Skin of body (tissue), 2 donors: ENCODE measurements around the gene RBM11. TPM values are rescaled to one million over a fixed set of nuclear protein-coding genes. Genes with fewer than 3 reads are reported as not detected.
A peak's percentile ranks its signal among the peaks of the same experiment; 100 is the strongest.
"Not testable (repeated sequence)": the region's sequence is repeated elsewhere in the genome, so short reads cannot be mapped to it uniquely, and the experiment has no call there.

ENCODE experiments used
- DNase-seq: peaks from one replicate; lab custom pipeline; 2025; lab: John Stamatoyannopoulos, UW
- total RNA-seq: library from RNA; depleted of rRNA; stranded (reverse); fragments of >200 nt; gene quantifications from one replicate; pipeline ENCODE4 v1.2.3, GENCODE V29; 2014

The RBM11 gene, protein sequence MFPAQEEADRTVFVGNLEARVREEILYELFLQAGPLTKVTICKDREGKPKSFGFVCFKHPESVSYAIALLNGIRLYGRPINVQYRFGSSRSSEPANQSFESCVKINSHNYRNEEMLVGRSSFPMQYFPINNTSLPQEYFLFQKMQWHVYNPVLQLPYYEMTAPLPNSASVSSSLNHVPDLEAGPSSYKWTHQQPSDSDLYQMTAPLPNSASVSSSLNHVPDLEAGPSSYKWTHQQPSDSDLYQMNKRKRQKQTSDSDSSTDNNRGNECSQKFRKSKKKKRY
- 0.30 TPM for total RNA-seq

DNA sequence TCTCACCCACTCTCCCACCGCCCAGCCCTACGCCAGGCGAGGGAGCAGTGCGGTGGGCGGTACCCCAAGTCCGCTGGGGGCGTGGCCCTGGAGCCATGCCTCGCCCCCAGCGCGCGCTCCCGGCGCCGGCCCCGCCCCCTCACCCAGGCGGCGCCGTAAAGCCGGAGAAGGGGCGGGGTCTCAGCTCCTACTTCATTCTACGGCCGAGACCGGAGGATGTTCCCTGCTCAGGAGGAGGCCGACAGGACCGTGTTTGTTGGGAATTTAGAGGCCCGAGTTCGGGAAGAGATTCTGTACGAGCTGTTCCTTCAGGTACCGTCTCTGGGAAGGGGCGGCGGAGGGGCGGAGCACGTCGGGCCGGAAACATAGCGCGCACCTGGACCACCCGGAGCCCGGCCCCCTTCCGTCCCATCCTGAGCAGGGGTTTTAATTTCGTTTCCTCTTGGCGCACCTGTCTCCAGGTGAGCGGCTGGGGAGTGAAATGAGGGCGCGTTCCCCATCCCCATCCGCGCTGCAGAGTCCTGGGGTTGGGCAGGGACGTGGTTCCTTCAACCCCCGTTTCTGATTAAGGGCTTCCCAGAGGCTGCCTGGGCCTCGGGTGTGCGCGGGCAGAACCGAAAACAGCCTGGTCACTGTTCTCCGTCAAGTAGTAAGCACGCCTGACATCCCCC lies at the start of gene RBM11:
TSS of gene RBM11 (plus strand) at position 187 of the 671 bp plus-strand sequence. CDS start at position 217, 30 bp downstream.
- no peak for DNase-seq

DNA sequence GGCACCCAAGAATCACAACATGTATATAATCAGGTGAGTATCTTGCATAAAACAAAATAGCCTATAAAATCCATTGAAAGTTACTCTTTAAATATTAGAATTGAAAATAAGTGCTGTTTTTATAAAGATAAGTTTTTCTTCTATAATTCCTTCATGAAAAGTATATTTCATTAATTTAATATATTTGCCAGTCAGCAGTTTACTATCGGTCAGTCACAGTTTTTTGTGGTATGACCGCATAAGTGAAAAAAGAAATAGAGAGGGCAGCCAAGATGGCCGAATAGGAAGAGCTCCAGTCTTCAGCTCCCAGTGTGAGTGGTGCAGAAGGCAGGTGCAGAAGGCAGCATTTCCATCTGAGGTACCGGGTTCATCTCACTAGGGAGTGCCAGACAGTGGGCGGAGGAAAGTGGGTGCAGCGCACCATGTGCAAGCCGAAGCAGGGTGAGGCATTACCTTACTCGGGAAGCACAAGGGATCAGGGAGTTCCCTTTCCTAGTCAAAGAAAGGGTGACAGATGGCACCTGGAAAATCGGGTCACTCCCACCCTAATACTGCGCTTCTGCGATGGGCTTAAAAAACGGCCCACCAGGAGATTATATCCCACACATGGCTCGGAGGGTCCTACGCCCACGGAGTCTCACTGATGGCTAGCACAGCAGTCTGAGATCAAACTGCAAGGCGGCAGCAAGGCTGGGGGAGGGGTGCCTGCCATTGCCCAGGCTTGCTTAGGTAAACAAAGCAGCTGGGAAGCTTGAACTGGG lies 49.3 kb upstream of the RBM11 start:
- not testable (repeated sequence) for DNase-seq

DNA sequence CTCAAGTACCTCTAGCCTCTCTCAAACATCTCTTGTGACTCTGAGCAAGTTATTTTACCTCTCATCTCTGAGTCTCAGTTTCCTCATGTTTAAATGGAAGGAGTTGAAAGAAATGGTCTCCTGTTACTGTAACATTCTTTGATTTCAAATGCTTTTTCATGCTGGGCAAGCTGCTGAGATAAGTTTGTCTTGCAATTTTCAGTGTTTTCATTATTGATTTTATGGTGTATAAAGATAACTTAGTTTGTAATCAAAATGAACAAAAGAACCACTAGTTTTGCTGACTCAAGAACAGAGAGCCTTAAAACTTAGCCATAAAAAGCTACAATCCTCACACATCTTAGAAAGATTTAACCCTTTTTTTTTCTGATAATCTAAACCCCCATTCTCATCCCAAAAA lies 9.7 kb upstream of the RBM11 start:
- DNase-seq, result no peak

DNA sequence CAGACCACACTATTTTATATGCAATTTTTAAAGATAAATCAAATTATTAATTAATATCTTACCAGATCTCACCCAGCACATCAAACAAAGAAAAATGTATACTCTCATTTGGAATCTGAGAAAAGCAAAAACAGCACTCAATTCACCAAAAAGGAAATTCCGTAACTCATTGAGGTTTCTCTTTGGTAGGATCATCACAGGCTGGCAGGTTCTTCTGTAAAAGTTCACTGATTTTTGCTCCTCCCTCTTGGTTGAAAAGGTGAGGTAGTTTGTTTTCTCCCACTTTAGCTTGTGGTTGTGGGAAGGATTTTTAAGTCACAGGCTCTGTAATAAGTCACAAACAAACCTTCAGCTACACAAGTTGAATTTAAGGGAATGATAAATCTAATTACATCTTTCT lies 5.2 kb upstream of the RBM11 start, which contains the start of gene LIPI:
TSS of gene LIPI (minus strand) at position 218 of the 400 bp plus-strand sequence. CDS start at position 108, 110 bp downstream.
- no peak for DNase-seq

DNA sequence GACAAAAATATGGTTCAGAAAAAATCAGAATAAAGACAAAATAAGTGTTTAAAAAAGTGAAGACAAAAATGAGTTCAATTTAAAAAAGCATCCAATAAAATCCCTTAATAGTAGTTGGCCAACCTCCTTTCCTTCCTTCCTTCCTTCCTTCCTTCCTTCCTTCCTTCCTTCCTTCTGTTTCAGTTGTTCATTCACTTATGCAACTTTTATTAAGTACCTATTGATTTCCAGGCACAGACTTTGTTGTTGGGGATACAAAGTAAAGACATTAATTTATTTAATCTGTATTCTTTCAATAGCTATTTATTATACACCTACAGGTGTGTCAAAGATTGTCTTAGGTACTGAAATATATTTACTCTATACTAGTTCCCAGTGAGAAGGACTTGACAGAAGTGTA lies 2.8 kb upstream of the RBM11 start:
- no peak for DNase-seq

DNA sequence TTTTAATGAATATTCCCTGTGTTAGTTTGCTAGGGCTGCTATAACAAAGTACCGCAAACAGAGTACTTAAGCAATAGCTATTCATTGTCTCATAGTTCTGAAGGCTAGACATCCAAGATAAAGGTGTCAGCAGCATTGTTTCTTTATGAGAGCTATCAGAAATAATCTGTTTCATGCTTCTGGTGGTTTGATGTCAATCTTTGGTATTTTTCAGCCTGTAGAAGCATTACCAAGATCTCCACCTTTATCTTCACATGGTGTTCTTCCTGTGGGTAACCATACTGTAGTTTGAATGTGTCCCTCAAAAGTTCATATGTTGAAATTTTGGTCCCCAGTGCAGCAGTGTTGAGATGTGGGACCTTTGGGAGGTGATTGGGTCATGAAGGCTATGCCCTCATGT lies 7.4 kb downstream of the RBM11 start:
- no peak for DNase-seq

DNA sequence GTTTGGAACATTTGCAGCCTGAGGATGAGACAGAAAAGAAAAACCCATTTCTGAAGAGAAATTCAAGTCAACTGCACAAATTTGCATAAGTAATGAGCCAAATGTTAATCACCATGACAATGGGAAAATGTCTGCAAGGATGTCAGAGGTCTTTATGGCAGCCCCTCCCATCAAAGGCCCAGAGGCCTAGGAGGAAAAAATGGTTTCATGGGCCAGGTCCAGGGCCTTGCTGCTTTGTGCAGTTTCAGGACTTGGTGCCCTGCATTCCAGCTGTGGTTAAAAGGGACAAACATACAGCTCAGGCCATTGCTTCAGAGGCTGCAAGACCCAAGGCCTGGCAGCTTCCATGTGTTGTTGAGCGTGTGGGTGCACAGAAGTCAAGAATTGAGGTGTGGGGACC lies 13.4 kb downstream of the RBM11 start:
- no peak for DNase-seq

DNA sequence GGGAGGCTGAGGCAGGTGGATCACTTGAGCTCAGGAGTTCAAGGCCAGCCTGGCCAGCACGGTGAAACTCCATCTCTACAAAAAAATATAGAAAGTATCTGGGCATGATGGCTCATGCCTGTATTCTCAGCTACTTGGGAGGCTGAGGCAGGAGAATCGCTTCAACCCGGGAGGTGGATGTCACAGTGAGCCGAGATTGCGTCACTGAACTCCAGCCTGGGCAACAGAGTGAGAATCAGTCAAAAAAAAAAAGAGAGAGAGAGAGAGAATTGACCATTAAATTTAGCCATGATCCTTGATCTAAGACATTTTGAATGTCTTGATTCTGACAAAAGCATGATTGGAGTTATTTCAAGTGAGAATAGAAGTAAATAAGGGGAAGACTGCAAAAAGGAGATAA lies 19.1 kb downstream of the RBM11 start:
- DNase-seq, result no peak

DNA sequence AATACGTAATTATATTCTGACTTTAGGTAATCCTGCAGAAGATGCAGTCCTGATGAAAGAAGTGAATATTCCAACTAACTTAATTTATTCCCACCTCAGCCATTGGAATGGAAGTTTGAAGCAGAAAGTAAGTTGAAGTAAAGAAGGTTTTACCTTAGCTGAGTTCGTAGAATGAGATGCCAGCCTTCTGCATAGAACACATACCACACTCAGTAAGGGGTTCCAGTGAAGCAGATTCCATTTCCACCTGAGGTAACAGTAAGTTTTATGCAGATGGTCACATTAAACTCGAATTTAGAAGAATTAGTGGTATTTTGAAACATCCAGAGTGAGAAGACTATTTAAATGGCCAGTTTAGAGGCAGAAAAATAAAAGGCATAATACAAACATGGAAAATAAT lies 20.2 kb downstream of the RBM11 start:
- no peak for DNase-seq

DNA sequence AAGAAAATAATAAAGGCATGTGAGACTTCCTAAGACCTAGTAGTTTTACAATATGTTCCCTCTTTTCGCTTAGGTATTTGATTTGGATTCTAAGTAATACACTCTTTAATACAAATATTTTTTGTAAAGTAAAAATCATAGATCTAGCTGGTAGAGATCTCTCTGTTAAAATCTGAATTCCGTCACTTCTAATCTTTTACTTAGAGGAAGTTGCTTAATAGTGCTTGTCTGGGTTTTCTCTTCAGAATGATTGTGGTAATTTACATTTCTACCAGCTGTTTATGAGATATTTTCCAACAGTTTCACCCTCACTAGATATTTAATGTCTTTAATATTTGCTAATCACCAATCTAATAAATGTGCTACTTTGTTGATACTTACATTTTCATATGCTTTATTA lies 23.3 kb downstream of the RBM11 start:
- DNase-seq, result no peak

DNA sequence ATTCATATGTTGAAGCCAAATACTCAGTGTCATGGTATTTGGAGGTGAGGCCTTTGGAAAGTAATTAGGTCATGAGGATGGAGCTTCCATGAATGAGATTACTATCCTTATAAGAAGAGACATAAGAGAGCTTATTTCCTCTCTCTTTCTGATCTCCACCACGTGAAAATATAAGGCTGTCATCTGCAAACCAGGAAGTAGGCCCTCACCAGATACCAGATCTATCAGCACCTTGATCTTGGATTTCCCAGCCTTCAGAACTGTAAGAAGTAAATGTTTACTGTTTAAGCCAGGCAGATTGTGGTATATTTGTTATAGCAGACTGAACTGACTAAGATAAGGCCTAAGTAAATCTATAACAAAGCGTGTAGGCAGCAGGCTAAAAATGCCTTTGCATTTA lies 25.3 kb downstream of the RBM11 start:
- DNase-seq, result no peak

DNA sequence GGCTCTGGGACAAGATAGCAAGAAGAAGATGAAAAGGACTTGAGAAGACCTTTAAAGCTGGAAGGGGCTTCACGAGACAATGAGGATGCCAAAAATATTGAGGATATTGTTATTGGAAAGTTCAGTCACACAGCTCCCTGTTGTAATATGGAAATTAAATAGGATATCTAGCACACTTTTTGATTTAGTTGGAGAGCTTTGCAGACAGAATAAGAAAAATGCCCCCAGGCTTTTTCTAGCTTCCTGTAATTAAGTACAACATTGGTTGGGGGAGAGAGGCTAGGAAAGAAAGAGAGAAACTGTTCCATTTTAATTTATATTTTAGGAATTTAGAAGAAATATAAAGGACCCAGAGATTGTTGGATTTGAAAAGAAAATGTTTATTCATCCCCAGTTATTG lies 27.5 kb downstream of the RBM11 start:
- DNase-seq, result no peak

DNA sequence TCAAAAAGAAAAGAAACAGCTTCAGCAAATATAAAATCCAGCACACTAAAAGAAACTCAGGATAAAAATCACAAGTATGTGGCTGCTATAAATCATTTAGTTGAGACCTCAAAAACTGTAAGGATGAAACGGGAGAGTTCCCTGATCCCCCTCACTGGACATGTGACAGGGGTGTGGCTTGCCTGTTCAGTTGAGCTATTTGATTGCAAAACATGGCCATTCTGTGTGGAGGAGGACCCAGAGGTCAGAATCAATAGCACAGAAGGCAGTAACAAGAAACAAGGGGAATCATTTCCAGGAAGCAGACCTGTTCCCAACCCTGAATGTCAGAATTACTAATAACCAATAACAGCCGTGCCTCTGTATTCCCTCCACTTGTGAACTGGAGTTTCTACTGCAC lies 27.9 kb downstream of the RBM11 start:
- no peak for DNase-seq

DNA sequence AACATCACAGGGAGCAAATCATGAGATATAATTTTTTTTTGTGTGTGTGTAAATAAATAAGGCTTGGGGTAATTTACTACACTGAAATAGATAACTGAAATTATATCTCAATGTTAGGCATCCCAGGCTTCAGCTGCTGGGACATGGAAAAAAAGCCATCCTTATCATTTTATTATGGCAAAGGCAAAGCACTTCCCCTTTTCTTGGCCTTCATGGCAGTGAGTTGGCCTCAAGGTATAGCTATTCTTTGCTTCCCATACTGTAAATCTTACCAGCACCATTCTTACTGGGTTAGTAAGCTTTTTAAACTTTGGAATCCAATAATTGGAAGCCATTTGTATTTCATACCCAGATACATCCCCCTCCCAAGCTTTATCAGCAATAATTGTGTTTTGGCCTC lies 29.0 kb downstream of the RBM11 start:
- no peak for DNase-seq

DNA sequence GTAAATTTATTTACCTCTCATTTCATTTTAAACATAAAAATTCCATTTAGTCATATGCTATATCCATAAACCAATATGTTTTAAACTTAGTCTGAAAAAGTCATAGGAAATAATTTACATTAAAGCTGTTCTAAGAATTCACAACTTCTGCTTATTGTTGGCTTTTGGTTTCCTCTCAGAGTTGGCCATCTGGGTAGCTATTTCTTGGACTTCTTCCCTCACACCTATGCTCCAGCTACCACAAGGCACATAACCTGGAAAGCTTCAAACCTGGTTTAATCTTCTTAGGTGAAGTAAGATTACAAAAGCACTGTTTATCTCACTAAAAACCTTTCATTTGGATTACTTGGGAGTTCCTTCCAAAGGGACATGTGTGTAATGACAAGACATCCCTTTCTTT lies 29.8 kb downstream of the RBM11 start:
- no peak for DNase-seq

DNA sequence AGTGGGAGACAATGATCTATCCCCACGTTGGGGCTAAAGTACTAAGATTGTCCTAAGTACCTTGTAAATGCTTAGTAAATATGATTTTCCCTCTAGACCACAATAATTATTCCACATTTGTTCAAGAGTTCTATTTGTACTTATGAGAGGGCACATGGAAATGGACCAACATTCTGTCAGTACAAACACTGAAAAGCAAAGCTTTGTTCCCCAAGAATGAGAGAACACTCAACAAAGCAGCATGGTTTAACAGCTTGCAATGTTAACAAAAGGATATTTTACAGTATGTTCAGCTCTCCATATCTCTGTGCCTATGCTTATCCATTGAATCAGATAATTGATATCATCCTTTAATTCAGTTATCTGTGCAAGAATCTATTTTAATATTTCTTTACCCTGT lies 35.4 kb downstream of the RBM11 start:
- DNase-seq, result no peak

DNA sequence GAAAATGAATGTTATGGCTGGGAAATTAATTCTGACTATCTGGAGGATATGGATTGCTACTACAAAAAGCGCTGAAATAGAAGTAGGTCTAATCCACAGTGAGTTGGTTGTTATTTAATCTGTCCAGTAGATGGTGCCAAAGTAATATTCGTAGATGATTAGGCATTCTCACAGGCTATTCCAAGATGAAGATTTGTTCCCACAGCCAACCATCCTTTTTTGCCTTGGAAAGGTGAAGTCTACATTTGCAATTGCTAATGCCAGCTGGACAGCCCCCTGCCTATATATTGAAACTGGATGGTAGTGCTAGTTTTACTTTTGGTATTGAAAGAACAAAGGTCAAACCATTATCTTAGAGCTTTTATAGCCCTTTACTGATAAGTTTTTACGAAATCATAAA lies 43.8 kb downstream of the RBM11 start:
- DNase-seq, result peak; percentile 1

DNA sequence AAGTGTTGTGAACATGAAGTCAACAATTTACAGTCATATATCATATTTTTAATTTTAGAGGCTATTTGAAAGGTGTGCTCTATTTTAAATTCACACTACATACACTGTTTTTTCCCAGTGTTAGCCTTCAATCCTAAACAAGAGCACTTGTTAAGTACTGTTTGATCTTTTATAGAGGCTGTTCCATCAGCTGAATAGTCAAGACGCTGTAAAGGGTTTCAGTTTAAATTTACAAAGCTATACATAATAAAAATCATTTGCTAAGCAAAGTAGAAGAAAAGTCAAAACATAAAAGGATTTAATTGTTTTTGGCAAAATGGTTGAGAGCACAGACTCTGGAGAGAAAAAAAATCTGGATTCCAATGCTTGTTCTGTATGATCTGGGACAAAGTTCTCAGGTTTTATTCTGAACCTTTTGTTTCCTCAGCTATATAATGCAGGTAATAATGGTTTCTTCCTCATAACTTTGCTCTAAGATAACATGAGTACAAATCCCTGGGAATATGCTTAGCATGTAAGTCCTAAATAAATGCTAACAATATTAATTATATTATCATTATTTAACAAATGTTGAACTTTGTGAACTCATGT lies 44.3 kb downstream of the RBM11 start:
- DNase-seq, result no peak

DNA sequence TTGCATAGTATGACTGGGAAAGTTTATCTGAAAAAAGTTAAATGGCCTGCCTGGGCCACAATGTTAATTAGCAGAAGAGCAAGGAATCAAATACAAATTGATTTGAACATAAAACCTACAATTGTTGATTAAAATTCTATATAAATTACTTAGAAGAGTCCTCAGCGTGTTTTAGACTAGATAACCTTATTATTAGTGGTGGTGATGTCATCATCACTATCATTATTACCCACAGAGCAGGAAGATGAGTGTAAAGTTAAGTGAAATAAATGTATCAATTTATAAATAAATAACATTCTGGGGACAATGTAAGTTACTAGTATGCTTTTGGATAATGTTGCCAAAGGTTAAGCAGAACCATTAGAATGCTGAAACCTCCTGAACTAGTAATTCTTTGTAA lies 46.1 kb downstream of the RBM11 start:
- no peak for DNase-seq

DNA sequence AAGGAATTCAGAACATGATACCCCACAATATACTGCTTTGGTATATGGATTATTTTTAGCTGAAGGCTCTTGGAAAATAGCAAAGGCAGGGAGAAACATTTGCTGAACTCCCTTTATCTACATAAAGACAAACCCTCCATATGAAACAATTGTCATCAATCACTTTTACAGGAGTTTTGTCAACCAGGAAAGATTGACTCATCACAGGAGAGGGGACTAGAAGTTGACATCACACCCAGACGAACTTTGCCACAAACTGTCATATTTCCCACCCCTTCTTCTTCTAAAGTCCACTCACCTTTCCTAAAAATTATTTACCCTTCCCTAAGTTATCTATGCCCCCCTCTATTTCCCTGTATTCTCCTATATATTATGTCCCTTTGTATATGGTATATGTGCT lies 47.9 kb downstream of the RBM11 start:
- DNase-seq, result no peak

DNA sequence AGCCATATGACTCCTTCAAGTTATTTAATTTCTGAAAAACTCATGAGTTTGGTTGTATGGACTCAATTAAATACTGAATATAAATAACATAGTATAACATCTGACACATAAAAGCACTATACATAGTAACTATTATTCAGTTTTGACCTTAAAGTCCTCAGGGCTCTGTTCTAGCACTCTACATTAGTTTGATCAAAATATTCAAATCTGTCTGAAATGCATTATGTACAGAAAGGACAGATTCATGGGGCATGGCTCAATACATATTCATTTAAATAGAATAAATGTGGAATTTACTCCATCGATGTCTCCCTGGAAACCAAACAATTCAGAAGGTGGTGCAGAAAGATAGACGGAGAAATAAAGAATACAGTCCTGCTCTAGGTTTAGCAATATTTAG lies 49.1 kb downstream of the RBM11 start:
- DNase-seq, result no peak

DNA sequence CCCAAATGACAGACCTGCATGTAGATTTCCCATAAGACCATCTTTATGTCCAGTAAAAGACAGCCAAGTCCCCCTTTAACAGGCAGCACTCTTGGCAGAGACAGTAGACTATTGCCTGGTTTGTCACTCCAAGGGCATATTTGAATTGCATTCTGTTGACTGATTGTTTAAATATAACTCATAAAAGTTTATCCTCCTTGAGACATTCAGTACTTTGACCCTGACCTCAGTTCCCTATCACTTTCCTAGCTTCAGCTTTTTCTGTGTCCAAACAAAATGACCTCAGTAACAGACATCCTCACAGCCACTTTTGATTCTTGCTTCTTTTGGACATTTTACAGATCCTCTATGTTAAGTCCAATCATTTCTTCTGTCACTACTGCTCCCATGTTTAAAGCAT lies 51.1 kb downstream of the RBM11 start:
- no peak for DNase-seq
